HepG2 (cell line): ENCODE results near the gene CDH22. TPM values are rescaled to one million over a fixed set of nuclear protein-coding genes. Genes with fewer than 3 reads are reported as not detected.

Experiments
- ASH2L ChIP-seq: fragments of 300-600, 200-600 bp; sonication (generic); IDR thresholded peaks from 2 replicates; pipeline ENCODE4 v1.7.0; 2017; ENCODE audit warnings: low read depth, mild to moderate bottlenecking, moderate library complexity, mixed read lengths, low read length; ENCODE audit not compliant: insufficient read length
- ELF4 ChIP-seq: sonication (generic); formaldehyde crosslinking; IDR thresholded peaks from 2 replicates; pipeline ENCODE4 v1.5.0; 2020; ENCODE audit warnings: missing genetic modification reagents, mild to moderate bottlenecking, moderate library complexity, borderline replicate concordance
- IRF9 ChIP-seq: sonication (generic); formaldehyde crosslinking; IDR thresholded peaks from 2 replicates; pipeline ENCODE4 v1.8.0; 2022; ENCODE audit warnings: missing genetic modification reagents, mild to moderate bottlenecking, borderline replicate concordance
- LBX2 ChIP-seq: sonication (generic); formaldehyde crosslinking; IDR thresholded peaks from 2 replicates; pipeline ENCODE4 v1.5.0; 2020; ENCODE audit warnings: missing genetic modification reagents, mild to moderate bottlenecking, borderline replicate concordance
- NR1H2 ChIP-seq: sonication (generic); formaldehyde crosslinking; IDR thresholded peaks from 2 replicates; pipeline ENCODE4 v1.8.1; 2022; ENCODE audit warnings: low read depth, missing genetic modification reagents, borderline replicate concordance
- ZC3H4 ChIP-seq: sonication (generic); formaldehyde crosslinking; IDR thresholded peaks from 2 replicates; pipeline ENCODE4 v1.4.0; 2020; ENCODE audit warnings: missing genetic modification reagents, borderline replicate concordance
- ZNF543 ChIP-seq: sonication (generic); formaldehyde crosslinking; IDR thresholded peaks from 2 replicates; pipeline ENCODE4 v1.4.0; 2020; ENCODE audit warnings: mild to moderate bottlenecking, missing genetic modification reagents
- polyA plus RNA-seq, 8 experiments: library from polyadenylated mRNA; depleted of rRNA in 3 of 8; stranded (reverse) in 7 of 8; unstranded in 1 of 8; fragments of >200 nt; fragmentation: Illumina TruSeq in 4 of 8; extraction: Trizol in 4 of 8; gene quantifications; 2 replicates each; pipeline versions ENCODE4 v1.2.1 to v1.2.3, GENCODE V29; 2011 to 2016; ENCODE audit warnings: low read depth in 4 of 8, missing spikeins in 1 of 8, mixed read lengths in 1 of 8; ENCODE audit not compliant: insufficient read depth in 1 of 8
- total RNA-seq, 5 experiments: library from RNA; depleted of rRNA; stranded (reverse); fragments of >200 nt; fragmentation: Illumina TruSeq; extraction: Trizol; gene quantifications; 2 replicates each; pipeline ENCODE4 v1.2.3, GENCODE V29; 2016; ENCODE audit warnings: low read depth in 1 of 5
- TF ChIP-seq, protein P1 (sequence below): sonication (generic); formaldehyde crosslinking; IDR thresholded peaks from 2 replicates; pipeline ENCODE4 v1.4.0; 2020; ENCODE audit warnings: low read depth, mild to moderate bottlenecking, missing genetic modification reagents
- TF ChIP-seq, protein P2 (sequence below): sonication (generic); formaldehyde crosslinking; IDR thresholded peaks from 2 replicates; pipeline ENCODE4 v1.8.1; 2023; ENCODE audit warnings: missing genetic modification reagents, mild to moderate bottlenecking, borderline replicate concordance
- TF ChIP-seq, protein P3 (sequence below): sonication (generic); formaldehyde crosslinking; IDR thresholded peaks from 2 replicates; pipeline ENCODE4 v1.8.0; 2022; ENCODE audit warnings: low read depth, missing genetic modification reagents

CDH22 gene
- total and polyA plus RNA-seq, 2 of the 13 experiments (the other 11 are each of a cell fraction or from before 2014, with no cell fraction given): not detected

DNA sequence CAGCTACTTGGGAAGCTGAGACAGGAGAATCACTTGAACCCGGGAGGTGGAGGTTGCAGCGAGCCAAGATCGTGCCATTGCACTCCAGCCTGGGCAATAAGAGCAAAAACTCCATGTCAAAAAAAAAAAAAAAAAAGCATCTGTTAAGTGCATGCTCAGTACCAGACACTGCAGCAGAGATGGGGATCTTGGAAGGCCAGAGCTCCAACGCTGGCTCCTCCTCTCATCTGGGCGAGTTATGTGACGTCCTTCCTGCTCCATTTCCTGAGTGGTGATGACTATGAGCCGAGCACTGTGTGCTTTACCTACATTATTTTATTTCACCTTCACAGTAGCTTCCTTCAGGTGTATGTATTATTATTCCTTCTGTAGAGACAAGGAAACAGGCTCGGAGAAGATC, 38.5 kb upstream of the CDH22 start (continued):
- TF ChIP-seq ZC3H4 (CRISPR knock-in tag) (no peak), NR1H2 (CRISPR knock-in tag) (no peak), ASH2L (no peak), ELF4 (no peak), LBX2 (no peak), ZNF543 (no peak), IRF9 (no peak)
- TF ChIP-seq, protein P1, sequence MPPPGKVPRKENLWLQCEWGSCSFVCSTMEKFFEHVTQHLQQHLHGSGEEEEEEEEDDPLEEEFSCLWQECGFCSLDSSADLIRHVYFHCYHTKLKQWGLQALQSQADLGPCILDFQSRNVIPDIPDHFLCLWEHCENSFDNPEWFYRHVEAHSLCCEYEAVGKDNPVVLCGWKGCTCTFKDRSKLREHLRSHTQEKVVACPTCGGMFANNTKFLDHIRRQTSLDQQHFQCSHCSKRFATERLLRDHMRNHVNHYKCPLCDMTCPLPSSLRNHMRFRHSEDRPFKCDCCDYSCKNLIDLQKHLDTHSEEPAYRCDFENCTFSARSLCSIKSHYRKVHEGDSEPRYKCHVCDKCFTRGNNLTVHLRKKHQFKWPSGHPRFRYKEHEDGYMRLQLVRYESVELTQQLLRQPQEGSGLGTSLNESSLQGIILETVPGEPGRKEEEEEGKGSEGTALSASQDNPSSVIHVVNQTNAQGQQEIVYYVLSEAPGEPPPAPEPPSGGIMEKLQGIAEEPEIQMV (CRISPR knock-in tag): no peak
- TF ChIP-seq, protein P2, sequence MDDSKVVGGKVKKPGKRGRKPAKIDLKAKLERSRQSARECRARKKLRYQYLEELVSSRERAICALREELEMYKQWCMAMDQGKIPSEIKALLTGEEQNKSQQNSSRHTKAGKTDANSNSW (CRISPR knock-in tag): no peak
- TF ChIP-seq, protein P3, sequence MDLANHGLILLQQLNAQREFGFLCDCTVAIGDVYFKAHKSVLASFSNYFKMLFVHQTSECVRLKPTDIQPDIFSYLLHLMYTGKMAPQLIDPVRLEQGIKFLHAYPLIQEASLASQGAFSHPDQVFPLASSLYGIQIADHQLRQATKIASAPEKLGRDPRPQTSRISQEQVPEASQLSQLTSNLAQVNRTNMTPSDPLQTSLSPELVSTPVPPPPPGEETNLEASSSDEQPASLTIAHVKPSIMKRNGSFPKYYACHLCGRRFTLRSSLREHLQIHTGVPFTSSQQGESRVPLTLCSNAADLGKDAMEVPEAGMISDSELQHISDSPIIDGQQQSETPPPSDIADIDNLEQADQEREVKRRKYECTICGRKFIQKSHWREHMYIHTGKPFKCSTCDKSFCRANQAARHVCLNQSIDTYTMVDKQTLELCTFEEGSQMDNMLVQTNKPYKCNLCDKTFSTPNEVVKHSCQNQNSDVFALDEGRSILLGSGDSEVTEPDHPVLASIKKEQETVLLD: no peak
